DMS 273 treated with DMSO at 0.1 percent for 48 hours (cell line): Measurements from ENCODE around the gene TBC1D30.
"Not testable (repeated sequence)": the region's sequence is repeated elsewhere in the genome, so short reads cannot be mapped to it uniquely, and the experiment has no call there.

Source experiments
- DNase-seq: peaks from one replicate; lab custom pipeline; 2025; lab: John Stamatoyannopoulos, UW

TBC1D30 gene

DNA sequence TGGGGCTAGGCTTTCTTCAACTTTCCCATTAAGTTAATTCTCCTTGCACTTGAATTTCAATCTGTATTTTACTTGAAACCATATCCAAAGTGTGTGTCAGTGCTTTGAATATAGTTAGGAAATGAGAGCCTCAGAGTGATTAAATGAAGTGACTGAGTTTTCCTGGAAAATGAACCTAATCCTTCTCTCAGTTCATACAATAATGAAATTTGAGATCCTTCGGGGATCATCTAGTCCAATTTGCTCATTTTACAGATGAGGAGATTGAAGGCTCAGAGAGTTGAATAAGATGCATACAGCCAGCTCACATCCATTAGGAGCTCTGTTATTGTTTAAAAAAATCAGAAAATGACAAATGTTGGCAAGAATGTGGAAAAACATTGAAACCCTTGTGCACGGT, 18.3 kb upstream of the TBC1D30 start:
- no peak for DNase-seq

DNA sequence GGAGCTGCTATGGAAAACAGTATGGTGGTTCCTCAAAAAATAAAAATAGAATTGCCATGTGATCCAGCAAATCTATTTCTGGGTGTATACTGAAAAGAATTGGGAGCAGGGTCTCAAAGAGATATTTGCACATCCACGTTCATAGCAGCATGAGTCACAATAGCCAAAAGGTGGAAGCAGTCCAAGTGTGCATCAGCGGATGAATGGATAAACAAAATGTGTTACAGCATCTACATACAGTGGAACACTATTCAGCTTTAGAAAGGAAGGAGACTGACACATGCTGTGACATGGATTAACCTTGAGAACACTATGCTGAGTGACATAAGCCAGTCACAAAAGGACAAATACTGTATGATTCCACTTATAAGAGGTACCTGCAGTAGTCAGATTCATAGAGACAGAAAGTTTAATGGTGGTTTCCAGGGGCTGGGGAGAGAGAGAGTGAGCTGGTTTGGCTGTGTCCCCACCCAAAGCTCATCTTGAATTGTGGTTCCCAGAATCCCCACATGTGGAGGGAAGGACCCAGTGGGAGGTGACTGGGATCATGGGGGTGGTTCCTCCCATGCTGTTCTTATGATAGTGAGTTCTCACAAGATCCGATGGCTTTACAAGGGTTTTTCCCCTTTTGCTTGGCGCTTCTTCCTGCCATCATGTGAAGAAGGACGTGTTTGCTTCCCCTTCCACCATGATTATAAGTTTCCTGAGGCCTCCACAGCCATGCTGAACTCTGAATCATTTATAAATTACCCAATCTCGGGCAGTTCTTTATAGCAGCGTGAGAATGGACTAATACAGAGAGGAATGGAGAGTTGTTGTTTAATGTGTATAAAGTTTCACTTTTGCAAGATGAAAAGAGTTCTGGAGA, 17.6 kb upstream of the TBC1D30 start:
- no peak for DNase-seq

DNA sequence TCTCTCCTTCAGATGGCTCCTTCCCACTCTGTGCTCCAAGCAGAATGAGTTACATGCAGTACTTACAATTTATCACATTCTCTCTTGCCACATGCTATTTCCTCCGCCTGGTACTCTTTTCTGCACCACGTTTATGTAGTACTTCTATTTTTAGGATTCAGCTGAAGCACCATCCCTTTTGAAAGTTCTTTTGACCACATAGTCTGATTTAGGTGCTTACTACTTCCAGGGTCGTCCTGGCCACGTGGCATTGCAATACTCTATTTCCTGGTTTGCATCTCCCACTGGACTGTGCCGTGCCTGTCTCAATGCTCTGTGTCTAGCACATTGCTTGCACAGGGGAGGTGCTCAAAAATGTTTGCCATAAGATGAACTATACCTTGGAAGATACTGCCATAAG, 16.3 kb upstream of the TBC1D30 start:
- no peak for DNase-seq

DNA sequence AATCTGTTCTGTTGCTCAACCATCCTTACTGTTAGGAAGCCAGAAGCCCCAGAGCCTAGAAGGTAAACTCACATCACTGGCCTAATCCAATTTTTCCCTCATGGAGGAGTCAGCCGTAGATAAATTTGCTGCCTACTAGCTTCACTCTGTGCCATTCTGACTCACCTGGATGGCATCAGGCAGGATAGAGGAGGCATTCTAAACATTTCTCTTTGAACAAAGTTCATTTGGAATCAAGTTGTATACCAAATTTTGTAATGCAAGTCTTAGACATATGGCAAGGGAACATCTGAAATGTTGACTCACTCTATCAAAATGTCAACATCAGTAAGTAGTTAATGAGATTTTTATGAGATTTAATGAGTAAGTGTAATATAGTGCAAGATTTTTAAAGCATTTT, 13.6 kb upstream of the TBC1D30 start:
- DNase-seq, result no peak

DNA sequence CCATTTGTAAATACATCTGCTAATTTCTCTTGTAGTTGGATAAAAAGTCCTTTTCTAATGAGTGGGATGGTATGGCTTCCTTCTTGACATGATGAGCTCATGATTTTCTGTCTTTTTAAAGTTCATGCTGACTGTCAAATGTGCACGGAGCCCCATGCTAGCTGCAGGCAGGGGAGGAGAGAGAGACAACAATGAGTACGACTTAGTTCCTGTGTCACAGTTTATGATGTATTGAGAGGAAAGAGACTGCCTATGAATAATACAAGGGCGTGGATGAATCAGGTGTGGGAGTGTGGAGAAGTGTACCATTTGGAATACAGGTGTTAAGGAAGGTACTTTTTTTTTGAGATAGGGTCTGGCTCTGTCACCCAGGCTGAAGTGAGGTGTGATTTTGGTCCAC, 10.7 kb upstream of the TBC1D30 start:
- no peak for DNase-seq

DNA sequence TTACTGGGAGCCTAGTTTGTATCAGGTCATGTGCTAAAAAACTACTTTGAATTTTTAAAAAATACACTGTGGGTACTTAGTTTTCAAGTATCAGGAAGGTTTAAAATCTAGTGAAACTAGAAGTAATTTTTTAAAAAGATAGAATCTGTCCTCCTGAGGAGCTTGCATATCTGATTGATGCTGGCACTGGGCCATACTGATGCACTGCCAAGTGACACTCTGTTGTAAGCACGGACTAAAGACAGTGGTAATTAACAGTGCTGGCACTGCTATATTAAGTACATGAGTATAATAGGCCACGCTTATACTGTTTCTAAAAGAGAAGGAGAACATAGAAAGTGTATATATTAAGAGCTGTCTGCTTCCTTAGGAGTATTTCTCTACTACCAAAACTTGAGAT, 10.0 kb upstream of the TBC1D30 start:
- no peak for DNase-seq

DNA sequence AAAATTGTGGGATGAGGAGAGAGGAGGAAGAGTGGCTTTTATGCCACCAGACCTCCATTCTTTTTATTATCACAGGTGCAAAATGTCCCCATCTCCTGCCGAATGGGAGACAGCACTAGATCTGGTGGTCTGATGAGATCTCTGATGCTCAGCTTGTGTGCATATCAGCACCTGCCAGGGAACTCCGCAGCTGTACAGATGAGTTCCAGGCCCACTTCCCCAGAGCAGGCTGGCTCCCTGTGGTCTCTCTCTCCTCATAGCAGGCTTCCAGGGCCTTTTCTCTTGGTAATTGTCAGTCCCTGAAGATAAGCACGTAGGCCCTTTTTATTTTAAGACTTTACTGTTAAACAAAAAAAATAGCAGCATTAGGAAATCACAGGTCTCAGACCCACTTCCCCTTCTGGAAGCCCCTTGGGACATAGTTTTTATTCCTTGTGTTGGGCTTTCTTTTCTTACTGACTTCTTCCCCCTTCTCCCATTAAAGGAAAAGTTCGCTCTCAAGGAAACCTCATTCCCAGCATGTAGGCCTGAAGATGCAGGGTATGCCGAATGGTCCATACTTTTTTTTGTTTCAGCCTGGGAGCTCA, 4.5 kb upstream of the TBC1D30 start:
- DNase-seq, result no peak

DNA sequence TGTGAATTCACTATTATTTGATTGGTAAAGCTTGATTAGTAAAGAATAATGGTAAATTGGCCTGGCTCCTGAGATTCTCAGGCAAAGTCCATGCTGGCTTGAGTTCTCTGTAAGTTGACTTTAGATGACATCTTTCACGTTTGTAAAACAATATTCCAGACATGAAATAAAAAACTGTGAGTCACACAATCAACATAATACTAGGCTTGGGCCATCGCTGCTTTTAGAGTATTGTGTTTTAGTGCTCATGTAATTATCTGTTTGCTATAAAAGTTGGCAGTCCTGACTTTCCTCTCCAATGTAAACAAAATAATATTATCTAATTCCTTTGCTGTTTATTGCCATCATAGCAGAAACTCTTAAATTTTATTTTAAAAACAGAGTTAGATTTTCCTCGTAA, 3.9 kb upstream of the TBC1D30 start:
- DNase-seq, result no peak

DNA sequence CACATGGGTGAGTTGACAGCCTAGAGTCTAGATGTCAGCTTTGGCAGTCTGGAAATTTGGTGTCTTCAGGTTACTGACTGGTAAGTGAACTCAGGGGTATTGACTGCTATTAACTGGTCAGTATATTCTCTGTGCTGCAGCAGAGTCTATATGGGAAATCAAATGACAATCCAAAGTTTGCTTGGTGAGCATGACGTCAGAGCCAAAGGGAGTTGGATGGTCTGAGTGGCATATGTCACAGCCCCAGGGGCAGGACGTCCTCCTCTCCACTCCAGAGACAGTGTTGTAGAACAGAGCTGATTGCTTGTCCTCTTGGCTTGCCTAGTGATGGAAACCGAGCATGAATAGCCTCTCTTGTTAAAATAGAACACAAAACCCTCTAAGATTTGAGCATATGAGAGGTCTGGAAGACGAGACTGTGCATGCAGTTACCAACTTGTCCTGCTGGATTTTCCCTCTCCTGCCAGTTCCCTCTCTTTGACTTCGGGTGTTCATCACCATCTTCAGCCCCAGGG, 3.3 kb upstream of the TBC1D30 start:
- DNase-seq, result no peak

DNA sequence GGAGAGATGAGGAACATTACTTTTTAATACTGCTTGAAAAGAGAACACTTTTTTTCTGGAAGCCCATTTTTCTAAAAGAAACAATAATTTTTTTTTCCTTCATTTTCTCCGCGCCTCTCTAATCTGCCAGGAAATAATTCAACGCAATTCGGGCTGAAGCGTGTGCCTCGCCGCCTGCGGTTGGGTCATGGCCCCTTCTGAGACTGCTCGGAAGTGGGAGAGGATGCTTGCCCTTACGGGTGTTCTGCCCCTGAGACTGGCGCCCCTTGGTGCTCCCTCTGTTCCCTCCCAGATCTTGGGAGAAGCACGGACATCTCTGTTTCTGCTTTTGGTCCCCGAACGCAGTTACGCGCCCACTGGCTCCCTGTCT, 332 bp upstream of the TBC1D30 start:
- no peak for DNase-seq

DNA sequence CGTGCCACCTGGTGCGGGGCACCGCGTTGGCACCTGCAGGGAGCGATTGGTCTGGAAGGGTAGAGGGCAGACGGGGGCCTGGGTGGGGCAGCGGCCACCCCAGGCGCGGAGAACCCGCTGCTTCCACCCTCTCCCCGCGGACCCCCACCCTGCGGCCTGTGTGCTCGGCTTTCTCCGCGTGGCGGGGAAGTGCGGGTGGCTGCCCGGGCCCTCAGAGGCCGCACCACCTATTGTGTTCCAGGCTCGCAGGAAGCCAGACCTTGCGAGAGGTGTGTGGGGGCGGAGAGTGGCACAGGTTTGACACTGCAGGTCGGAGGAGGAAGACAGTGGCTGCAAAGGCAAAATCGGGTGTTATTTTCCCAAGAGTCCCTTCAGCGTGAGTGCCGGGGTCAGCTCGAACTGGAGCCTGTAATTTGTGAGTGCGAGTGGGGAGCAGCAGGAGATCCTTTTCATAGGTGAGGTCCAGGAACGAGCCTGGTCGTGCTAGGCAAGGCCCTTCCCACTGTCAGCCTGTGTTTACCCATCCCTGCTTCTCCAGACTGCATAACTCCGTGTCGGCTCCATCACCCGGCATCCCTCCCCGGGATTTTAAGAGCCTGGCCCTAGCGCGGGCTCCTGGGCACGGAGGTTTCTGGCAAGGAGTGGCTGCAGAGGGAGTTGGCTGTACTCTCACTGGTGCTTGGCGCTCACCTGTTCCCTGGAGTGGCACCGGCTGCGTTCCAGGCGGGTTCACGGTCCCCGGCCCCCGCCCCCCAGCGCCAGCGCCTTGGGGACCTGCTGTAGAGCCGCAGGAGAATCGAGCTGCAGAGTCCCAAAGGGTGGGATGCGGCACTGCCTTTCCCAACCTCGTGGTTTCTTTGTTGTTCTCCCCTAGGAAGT, 935 bp downstream of the TBC1D30 start:
- DNase-seq, result no peak

DNA sequence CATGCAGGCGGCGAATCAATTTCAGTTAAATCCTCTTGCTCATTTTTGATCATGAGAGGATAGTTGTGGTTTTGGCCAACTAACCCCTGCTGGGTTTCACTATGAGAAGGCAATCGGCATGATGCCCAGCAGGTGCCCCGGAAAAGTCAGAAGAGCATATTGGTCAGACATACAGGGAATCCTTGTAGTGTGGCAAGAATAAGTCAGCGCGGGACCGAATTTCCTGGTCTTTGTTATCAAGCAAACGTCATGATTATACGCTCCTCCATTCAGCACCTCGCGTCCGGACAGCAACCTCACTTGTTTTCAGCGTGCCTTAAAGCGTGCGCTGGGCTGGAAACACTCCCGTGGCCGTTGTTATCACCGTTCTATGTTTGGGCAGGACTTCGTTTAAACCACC, 1.8 kb downstream of the TBC1D30 start:
- no peak for DNase-seq

DNA sequence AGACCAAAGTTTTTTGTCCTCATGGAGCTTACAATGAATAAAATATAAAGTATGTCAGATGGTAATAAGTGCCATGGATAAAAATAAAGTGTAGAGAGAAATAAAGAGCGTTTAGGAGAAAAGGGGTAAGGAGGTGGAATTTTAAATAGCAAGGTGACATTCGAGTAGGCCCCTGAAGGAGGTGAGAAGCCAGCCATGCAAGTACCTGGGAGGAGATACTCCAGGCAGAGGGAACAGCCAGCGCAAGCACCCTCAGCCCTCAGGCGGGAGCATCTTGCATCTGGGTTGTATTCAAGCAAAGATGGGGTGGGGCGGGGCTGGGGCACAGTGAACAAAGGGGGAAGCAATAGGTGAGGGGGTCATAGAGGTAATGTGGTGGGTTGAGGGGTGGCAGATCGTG, 4.3 kb downstream of the TBC1D30 start:
- DNase-seq, result no peak

DNA sequence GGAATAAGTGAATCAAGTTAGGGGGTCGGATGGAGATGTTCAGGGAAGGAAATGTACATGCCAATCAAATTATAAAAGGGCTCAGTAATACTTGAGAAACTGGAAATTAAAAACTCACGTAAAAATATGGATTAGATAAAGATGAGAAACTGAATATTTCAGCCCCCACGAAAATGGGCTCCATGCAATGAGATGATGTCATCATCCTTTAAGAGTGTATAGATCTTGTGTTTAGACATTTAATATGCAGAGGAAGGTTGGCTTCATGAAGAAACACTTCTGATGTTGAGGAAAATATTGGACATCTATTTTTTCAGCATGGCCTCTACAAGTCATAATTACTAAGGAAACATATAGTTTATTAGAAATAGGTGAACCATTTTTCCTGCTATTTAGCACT, 9.5 kb downstream of the TBC1D30 start:
- DNase-seq, result no peak

DNA sequence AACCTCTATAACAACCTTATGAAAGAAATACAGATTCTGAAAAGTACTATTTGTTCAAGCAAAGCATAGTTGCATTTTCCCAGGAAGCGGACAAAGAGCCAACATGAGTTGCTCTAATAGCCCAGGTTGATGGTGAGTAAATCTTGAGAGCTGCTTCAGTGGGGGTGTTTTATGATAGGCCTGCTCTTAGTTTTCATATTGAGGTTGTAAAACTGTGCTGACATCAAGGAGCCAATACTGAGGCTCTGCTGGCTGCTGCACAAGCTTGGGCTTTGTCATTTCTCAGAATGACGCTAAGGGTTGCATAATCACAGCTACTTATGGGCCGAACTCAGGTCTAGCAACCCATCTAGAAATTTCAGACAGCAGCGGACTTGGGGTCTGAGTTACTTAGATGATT, 11.5 kb downstream of the TBC1D30 start:
- DNase-seq, result no peak

DNA sequence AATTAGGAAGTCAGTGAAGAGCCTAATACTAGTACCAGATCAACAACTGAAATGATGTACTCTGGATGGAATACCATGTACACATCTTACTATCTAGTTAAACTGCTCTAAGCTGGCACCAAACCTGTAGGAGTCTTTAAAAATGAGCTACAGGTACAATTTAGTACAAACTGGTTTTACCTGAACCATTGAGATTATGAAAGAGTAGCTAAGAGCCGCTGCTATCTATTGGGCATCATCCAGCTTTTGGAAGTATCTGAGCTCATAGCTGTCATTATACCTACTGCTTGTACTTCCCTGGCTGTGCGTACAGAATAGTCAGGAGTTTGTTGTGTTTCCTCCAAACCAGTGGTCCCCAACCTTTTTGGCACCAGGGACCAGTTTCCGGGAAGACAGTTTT, 12.4 kb downstream of the TBC1D30 start:
- no peak for DNase-seq

DNA sequence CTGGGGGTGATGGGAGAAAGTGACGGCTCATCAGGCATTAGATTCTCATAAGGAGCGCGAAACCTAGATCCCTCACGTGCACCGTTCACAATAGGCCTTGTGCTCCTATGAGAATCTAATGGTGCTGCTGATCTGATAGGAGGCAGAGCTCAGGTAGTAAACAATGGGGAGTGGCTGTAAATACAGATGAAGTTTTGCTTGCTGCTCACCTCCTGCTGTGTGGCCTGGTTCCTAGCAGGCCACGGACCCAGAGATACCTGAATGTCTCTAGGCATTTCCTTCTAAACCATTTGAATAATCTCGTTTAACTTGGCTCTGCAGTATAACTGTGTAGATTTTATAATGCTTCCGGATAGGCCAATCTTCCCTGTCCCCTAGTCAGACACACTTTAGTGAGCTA, 13.0 kb downstream of the TBC1D30 start:
- DNase-seq, result no peak

DNA sequence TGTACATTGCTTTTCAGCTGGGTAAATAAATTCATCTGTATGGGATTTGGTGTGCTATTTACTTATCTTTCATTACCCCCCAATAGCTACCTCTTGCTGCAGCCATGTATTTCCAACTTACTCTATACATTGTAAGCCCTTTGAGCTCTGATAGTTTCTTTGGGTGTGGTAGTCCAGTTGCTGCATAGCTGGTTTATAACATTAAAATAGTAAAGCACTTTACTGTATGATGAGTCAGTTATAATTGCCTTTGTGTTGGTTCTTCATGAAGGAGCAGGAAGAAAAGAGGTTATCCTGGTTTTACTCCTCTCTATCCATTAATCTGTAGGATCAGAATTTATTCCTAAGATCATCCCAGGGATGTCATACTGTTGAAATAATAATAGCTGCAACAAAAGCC, 15.7 kb downstream of the TBC1D30 start:
- DNase-seq, result no peak

DNA sequence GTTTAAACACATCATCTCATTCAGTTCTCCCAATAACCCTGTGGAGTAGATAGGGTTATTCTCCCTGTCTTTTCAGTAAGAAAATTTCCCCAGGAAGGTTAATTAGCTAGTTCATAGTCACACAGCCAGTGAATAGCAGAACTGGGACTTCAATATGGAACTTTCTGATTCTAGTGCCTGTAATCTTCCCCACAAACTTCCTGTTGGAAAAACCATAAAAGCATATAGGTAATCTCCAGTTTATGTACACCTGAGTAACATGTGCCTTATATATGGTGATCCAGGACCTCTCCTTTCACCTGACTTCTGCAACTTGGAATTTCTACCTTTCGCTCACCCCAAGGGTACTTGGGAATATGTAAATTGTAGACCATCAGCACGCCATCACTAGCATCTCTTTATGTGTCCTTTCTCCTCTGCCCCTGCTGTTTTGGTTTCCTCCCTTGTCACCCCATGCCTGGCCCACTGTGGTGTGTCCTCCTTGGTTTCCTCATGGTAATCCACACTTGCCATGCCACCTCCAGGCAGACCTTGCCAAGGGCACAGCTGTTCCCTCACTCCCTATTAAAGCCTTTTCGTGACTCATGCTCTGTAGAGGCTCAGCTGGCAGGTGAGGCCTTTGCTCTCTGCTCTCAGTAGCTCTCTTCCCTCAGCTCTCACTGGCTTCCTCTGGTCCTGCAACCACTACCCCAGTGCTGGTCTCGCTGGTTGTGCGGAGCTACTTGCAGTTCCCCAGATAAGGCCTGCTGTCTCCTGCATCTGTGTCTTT, 16.7 kb downstream of the TBC1D30 start:
- no peak for DNase-seq

DNA sequence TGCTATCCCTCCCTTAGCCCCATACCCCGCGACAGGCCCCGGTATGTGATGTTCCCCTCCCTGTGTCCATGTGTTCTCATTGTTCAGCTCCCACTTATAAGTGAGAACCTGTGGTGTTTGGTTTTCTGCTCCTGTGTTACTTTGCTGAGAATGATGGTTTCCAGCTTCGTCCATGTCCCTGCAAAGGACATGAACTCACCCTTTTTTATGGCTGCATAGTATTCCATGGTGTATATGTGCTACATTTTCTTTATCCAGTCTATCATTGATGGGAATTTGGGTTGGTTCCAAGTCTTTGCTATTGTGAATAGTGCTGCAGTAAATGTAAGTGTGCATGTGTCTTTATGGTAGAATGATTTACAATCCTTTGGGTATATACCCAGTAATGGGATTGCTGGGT, 24.0 kb downstream of the TBC1D30 start:
- DNase-seq, result not testable (repeated sequence)

DNA sequence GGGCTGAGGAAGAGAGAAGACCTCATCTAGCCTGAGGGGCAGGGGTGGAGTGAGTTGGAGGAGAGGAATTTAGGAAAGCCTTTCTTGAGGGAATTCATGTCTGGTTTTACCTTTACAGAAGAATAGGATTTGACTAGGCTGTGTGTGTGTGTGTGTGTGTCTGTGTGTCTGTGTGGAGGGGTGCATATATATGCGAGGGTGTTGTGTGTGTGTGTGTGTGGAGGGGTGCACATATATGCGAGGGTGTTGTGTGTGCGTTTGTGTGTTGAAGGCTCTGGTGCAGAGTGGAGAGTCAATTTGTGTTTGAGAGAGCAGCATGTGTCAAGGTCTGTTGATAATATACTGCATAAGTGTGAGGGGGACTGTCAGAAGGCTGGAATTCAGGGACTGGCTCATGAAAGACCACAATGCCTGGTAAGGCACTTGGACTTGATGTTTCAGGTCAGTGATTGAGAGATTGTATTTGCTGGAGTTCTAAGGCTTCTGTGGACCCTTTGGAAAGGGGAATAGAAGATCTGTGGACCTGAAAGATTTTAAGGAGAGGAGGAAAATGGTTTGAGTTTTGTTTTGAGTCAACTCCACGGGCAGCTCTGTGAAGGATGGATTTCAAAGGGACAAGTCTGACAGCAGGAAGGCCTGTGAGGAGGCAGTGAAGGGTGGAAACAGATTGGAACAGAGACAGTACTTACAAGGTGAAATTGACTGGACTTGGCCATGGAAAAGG, 34.6 kb downstream of the TBC1D30 start:
- DNase-seq, result no peak
